ENCODE measurements around the gene KRTAP9-9.
"Not testable (repeated sequence)": the region's sequence is repeated elsewhere in the genome, so short reads cannot be mapped to it uniquely, and the experiment has no call there.

The KRTAP9-9 gene

GRCh38 chr17:41267711-41268110 is 12.5 kb downstream of the KRTAP9-9 start:
- no peak for DNase-seq

GRCh38 chr17:41271323-41271722 is 16.1 kb downstream of the KRTAP9-9 start:
- not testable (repeated sequence) for DNase-seq

GRCh38 chr17:41271858-41272257 is 16.7 kb downstream of the KRTAP9-9 start:
- no peak for DNase-seq

GRCh38 chr17:41275648-41276190 is 20.5 kb downstream of the KRTAP9-9 start, which contains the start of gene KRTAP9-7:
Gene KRTAP9-7, plus strand, starts transcription at chr17:41275698. Its CDS starts 0 bp downstream, at chr17:41275698.
- DNase-seq: not testable (repeated sequence)

GRCh38 chr17:41278176-41278955 is 23.2 kb downstream of the KRTAP9-9 start:
- DNase-seq: no peak

- DNase-seq: no peak
These were observed 28.9 kb downstream of the KRTAP9-9 start for GRCh38 chr17:41284043-41284442.

GRCh38 chr17:41284546-41284945 is 29.4 kb downstream of the KRTAP9-9 start:
- no peak for DNase-seq

GRCh38 chr17:41287050-41287449 is 31.9 kb downstream of the KRTAP9-9 start:
- no peak for DNase-seq

- no peak for DNase-seq
These were observed 38.8 kb downstream of the KRTAP9-9 start for GRCh38 chr17:41294016-41294415.

GRCh38 chr17:41296846-41297245 is 41.7 kb downstream of the KRTAP9-9 start:
- no peak for DNase-seq

- no peak for DNase-seq
These were observed 43.4 kb downstream of the KRTAP9-9 start for GRCh38 chr17:41298458-41299135.

- no peak for DNase-seq
These were observed 46.1 kb downstream of the KRTAP9-9 start for GRCh38 chr17:41301204-41301790.

GRCh38 chr17:41301916-41302901 is 47.0 kb downstream of the KRTAP9-9 start, which contains the start of gene KRTAP29-1:
Gene KRTAP29-1, minus strand, starts transcription at chr17:41302851. Its CDS starts 0 bp downstream, at chr17:41302851.
- DNase-seq: no peak

GRCh38 chr17:41302981-41303380 is 47.8 kb downstream of the KRTAP9-9 start:
- no peak for DNase-seq

GRCh38 chr17:41304091-41304490 is 48.9 kb downstream of the KRTAP9-9 start:
- no peak for DNase-seq

Data from stimulated activated CD4-positive, alpha-beta T cell treated with anti-CD3 and anti-CD28 coated beads, Interleukin-12 subunit alpha, Interleukin-12 subunit beta, amount 100 ng/mL, for 4 hours (primary cell).